ENCODE data around the gene ACSBG1.

- TF ChIP-seq POLR2A (IDR thresholded peaks at IDR 0.05) (no peak), CTCF (IDR thresholded peaks at IDR 0.05) (no peak), POLR2AphosphoS5 (IDR thresholded peaks at IDR 0.05) (no peak)
These were observed 56.3 kb downstream of the ACSBG1 start for GRCh38 chr15:78178064-78178463.

Measured in breast epithelium (tissue), 3 donors.